NCI-H2171 treated with DMSO at 0.1 percent for 48 hours (cell line): ENCODE results near the gene OR10A3.

Experiments
- DNase-seq: peaks from one replicate; lab custom pipeline; 2025; lab: John Stamatoyannopoulos, UW

Gene OR10A3

DNA sequence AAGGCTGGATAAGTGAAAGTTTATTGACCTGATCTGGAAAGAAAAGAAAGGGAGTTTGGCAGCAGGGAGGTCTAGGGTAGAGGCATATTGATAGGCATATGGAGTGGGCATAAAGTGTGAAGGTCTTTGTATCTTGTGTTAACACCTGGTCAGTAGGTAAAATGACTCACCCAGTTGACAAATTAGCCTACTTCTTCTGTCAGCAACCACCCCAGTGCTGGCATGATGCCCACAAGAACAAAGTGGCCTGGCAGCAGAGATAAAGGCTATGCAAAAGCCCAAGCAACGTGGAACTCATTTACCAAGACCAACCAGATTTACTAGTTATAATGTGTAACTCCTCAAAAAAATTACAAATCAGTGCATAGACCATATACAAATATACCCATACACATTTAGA, 4.9 kb downstream of the OR10A3 start:
- no peak for DNase-seq

DNA sequence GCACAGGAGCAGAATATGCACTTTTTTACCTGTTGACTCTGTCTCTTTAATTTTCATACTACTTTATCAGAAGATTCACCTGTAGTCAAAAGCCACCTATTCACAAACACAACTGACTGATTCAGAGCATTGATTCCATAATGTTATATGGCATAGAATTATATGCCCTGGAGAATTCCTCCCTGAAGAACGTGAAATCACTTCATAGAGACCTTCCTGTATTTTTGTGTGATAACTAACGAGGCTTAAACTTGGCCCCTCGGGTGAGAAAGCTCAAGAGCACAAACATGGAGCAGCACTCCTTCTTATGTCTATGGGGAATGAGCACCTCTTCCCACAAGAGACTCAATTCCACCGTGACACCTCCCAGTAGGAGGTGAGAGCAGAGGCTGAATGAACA, 10.3 kb downstream of the OR10A3 start, which contains the start of gene OR10A6:
Gene OR10A6 (minus strand): TSS at position 101 of the 400 bp plus-strand sequence. CDS start 2,606 bp downstream, outside the sequence.
- DNase-seq = no peak

DNA sequence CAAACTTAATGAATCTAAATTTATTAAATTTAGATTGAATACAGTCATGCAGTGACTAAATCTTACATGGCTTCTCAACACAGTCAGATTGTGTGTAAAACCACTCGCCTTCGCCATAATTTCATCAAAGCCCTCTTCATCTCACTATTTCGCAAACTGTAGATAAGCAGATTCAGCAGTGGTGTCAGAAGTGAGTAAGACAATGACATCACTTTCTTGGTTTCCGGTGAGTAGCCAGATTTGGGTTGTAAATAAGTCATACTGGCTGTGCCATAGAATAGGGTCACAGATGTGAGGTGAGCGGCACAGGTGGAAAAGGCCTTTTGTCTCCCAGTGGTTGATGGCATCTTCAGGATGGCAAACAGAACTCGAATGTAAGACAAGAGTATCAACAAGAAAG, 13.9 kb downstream of the OR10A3 start:
- no peak for DNase-seq

DNA sequence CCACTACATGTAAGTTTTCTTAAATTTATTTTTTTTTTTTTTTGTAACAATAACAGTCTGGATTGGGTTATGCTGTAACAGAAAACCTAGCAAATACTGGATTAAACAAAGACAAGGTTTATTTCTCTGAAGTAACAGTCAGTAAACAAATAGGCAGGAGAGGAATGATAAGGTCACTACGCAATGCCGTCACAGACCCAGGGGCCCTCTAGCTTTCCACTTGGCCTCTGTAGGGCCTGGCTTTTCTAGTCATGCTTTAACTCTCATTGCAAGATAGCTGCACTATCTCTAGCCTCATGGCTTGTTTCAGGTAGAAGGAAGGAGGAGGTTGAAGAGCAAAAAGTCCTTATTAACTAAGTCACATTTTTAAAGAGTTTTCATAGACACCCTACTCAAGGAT, 17.0 kb downstream of the OR10A3 start:
- DNase-seq = no peak

DNA sequence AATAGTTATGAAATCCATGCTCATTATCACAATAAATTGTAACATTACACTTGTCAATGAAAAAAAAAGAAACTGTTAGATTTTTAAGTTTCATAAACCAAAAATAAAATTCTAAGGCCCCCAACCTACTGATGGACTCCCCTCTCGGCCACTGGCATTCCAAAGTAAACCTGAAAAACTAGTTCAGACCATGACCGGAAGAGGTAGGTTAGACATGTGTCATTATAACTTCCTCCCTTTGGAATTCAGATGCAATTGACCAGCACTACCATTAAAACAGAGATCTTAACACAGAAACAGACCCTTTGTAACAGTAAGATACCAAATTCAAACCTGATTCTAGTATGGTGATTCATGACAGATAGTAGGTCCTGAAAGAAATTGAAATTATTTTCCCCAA, 23.4 kb downstream of the OR10A3 start:
- DNase-seq = no peak

DNA sequence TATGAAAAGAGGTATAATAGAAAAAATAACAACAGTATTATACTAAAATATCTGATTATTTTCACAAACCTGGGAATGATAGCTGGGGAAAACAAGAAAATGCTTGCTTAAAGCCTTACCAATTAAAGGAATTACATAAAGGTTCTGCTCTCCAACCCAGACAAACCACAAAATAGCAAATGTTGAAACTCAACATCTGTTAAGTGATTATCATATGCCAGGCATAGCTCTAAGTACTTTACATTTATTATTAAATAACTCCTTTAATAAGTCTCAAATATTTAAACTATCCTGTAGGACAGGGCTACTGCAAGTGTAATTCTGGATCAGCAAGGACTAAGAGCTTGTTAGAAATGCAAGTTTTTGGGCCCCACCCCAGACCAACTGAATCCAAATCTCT, 30.5 kb downstream of the OR10A3 start:
- DNase-seq = no peak

DNA sequence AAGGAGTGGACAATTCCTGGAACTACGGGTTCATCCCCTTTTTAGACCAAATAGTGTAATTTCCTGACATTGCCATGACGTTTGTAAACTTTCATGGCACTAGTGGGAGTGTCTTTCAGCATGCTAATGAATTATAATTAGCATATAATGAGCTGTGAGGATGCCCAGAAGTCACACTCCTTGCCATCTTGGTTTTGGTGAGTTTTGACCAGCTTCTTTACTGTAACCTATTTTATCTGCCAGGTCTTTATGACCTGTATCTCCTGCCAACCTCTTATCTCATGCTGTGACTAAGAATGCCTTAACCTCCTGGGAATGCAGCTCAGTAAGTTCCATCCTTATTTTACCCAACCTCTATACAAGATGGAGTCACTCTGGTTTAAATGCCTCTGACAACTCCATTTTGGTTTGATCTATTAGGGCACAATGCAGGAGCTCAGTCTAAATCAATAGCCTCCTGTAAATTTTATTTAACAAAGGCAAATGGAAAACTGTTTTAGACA, 31.2 kb downstream of the OR10A3 start:
- DNase-seq = no peak

DNA sequence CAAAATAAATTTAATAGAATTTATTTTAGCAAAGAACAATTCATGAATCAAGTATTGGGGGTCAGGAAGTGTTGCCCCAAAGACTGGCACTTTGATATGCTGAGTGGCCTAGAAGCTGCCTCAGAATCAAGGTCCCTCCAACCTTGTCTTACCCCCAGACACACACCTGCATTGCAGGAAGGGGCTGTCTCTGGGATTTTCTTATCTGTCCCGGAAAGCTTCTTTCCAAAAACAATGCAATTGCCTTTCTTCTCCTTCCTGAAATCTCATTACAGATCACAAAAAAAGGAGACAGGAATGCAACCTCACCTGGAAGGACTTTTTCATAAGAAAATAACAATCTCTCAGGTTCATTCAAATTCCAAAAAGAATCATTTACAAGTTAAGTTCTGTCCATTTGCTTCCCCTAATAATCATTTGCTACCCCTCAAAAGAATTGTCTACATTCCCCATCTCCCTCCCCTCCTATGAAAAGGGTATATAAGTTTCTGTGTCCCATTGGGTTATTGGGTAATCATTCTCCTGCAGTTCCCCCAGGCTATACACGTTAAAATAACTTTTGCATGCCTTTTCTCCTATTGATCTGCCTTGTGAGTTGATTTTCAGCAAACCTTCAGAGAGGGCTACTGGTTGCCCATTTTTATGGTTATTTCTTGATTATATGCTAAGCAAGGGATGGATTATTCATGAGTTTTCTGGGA, 31.8 kb downstream of the OR10A3 start:
- no peak for DNase-seq

DNA sequence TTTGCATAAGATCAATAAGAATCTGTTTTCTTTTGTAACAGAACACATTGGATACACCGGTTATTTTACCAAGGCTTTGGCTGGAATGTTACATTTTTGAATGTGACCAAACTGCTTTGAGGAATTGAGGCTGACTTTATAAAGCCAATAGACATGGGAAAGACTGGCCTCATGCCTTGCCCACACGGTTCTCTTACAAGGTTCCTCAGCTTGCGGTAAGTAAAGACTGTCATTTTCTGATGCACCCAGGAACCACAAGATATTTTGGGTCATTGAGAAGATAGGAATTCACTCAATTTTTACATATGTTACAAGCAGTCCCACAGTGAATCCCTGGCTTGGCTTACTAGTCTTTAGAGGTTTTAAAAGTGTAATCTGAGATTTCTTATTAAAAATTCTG, 34.4 kb downstream of the OR10A3 start:
- no peak for DNase-seq

DNA sequence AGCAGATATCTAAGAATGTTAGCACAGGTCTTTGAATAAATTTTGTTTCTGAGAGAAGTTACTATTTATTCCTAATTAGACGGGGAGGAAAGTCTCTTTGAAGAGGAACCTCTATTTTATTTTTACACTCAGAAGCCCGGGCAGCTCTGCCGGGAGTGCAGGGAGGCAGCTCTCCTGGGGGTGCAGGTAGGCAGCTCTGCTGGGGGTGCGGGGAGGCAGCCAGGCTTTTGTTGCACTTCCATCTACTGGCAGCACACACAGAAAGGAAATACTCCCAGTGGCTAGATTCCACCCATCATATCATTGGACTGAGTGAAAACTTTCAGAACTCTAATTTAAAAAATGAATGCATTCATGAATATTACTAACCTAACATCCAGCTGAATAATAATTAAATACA, 35.0 kb downstream of the OR10A3 start:
- DNase-seq = no peak

DNA sequence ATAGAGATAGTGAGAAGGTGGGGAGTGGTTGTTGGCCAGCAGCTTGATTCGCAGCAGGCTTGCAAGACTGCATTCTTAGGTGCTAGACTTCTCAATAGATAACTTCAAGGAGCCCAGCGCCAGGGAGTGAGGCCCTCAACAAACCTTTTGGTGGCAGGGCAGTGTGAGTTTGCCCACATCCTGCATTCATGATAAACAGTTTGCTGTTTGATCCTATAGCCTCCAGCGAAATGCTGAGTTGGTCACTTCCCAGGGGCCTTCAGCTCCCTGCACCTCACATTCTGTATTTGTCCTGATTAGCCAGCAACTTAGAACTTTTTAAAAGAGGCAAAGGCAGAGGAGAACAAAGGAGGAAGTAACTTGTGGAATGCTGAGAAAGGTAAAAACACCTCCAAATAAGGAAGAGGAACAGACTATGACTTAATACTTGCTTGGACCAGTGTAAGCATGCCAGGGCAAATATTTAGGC, 35.5 kb downstream of the OR10A3 start:
- no peak for DNase-seq

DNA sequence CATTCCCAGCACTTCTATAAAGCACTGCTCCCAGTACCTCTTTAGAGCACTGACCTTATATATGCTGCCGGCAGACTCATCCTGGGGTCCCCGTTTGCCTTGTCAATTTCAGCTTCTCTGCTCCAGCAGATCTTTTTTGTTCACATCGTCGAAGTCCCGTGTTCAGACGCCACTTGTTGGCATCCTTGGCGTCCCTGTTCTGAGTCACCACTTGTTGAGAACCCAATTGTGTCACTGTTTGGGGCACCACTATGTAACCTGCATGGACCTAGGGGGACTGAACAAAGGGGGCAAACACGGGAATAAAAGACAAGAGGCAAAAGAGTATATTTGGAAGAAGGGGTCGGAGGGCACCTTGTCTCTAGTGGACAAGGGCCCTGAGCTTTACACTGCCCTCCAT, 36.0 kb downstream of the OR10A3 start:
- DNase-seq = no peak

DNA sequence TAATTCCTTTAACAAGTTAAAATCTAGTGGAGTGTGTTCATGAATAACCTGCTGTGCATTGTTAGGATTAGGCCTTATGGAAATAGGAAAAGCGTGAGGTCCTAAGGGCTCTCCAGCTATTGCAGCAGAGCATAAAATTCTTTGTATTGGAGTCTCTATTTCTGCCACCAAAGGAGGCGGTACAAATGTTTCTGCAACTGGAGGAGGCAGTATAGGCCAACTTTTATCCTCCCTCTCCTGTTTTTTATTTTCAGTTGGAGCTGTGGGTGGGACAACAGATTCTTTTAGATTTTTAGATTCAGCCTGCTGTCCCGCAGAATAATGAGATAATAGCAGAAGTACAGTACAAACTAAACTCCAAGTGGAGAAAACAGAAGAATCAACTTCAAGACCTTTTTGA, 36.6 kb downstream of the OR10A3 start:
- DNase-seq = no peak

DNA sequence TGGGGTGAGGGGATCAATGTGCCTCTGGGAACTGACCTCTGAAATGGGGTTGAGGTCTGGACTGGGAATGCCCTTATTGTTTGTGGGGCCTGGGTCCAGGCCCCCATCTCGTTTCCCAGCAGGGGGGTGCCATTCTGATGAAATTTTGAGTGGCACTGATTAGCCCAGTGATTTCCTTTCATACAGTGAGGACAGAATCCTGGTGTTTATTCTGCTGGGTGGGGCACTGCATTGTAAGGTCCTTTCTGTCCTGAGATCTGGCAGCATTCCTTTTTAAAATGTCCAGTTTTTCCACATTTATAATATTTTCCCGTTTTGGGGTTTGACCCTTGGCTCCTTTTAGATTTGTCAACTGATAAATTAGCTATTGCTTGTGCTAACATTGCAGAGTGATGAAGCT, 37.6 kb downstream of the OR10A3 start:
- DNase-seq = no peak

DNA sequence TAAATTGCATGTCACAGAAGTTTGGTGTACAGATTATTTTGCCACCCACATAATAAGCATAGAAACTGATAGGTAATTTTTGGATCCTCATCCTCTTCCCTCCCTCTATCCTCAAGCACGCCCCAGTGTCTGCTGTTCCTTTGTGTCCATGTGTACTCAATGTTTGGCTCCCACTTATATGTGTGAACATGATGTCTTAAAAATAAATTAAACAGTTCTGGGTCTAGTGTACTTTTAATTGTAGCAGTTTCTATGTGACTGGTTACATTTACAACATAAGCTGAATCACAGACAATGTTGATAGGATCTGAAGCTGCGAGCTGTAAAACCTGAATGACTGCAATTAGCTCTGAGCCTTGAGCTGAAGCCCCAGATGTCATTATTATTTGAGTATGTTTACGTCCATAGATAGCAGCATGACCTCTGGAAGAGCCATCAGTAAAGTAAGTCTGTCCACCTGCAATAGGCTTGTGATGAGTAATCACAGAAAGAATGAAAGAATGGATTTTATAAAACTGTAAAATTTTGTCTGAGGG, 40.1 kb downstream of the OR10A3 start:
- DNase-seq = no peak

DNA sequence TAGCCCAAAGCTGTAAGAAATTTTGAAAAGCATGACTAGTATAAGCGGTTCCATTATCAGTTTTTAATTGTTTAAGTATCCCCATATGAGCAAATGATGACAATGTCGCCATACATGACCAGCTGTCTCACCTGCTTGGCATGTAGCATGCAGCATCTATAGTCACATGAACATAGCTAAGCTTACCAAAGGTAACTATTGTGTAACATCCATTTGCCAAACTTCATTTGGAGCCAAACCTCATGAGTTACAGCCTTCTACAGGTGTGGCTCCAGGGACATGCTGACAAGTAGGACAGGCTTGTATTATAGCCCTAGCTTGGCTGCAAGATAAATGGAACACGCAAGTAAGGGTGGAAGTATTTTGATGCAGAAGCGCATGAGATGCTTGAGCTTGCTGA, 40.8 kb downstream of the OR10A3 start:
- DNase-seq = no peak

DNA sequence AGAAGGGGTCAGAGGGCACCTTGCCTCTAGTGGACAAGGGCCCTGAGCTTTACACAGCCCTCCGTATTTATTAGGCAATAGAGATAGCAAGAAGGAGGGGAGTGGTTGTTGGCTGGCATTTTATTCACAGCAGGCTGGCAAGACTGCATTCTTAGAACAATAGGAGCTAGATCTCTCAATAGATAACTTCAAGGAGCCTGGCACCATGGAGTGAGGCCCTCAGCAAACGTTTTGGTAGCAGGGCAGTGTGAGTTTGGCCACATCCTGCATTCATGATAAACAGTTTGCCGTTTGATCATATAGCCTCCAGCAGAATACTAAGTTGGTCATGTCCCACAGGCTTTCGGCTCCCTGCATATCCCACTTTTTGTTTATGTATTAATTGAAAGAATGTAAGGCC, 42.1 kb downstream of the OR10A3 start:
- DNase-seq = no peak

DNA sequence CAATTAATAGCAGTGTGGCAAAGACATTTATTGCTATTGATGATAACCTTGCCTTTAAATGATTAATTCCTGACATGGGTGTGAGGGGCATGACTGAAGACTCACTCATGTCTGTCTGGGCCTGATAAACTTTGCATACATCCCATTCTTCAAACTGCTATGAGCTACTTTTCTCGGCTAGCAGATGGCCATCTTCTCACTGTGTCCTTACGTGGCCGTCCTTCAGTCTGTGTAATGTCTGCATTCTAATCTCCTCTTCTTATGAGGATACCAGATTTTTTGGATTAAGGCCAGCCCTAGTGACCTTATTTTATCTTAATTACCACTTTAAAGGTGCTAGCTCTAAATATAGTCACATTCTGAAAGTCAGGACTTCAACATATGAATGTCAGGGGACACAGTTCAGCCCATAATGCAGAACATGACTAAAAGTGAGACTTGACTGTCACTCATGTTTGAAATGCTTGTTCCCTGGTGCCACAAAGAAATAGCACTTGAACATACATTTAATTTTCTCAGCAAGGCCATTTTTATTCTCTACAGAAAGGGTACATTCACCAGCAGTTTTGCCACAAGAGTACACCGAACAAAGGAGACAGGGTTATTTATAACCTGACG, 42.7 kb downstream of the OR10A3 start:
- DNase-seq = no peak

DNA sequence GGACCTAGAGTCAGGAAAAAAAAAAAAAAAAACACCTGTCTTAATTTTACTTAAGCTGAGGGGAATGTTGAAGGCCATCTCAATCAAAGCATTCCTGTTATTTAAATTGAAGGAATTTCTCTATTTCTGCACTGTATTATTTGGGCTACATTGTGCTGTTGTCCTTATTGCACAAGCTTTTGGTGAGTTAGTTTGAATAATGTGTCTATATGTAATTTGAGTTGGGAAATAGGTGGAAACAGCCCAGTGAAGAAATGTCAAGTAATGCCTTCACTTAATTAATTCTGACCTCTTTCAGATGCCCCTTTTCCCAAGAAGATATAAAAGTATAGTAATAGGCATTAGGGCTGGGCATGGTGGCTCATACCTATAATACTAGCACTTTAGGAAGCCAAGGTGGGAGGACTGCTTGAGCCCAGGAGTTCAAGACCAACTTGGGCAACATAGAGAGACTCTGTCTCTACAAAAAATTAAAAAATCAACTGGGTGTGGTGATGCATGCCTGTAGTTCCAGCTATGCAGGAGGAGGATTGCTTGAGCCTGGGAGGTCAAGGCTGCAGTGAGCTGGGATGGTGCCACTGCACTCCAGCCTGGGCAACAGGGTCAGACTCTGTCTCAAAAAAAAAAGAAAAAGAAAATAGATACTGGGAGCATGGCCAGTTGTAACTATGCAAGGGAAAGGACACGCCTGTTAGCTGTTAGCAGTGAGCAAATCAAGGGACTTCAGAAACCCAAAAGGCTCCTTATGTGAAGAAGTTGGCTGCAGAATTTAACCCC, 45.3 kb downstream of the OR10A3 start:
- no peak for DNase-seq

DNA sequence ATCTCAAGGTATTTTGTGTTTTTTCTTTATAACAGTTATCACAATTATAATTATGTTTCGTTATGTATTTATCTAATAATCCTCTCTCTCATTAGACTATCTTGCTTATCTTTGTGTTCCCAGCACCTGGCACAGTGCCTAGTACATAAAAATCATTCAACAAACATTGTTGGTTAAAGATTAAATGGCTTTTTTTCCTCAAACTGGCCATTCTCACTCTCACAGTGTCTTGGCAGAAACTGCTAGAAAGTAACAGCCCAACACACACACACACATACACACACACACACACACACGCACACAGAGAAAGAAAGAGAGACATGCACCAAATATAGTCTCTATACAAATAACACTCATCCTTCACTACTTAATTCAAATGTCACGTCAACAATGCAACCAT, 47.3 kb downstream of the OR10A3 start:
- no peak for DNase-seq

DNA sequence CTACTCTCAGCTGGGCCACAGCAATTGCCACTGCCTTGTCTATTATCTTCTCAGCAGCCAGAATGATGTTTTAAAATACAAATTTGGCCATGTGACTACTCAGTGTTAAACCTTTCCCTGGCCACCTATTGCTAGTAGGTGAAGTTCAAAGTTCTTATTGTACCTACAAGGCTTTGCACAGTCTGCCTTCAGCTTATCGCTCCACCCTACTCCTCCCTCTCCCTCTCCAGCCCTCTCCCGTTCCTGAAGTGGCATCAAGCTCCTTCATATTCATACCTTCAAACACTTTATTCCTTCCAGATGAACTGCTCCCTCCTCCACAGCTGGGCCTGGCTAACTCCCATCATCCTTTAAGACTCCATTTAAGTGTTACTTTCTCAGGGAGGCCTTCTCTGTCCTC, 47.7 kb downstream of the OR10A3 start:
- DNase-seq = no peak

DNA sequence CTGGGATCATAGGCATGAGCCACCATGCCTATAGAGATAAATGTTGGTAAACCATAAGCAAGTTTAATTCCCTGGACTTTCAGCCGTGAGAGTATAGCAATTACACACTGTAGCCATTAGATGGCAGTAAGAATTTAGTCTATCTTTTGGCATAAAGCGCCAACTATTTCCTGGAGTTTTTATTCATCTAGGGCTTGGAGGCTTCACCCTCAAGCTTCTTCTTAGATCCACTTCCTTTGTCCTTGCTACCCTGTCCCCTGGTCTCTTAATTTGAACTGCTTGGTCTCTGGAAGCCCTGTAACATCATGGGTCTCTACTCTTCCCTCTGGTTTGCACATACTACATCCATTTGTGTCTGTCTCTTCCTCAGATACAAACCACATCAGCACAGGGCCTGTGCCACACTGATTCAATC, 48.7 kb downstream of the OR10A3 start:
- peak; percentile 22 for DNase-seq
